ENCODE measurements around the gene SCART1. TPM values are rescaled to one million over a fixed set of nuclear protein-coding genes. Genes with fewer than 3 reads are reported as not detected.
"Not testable (repeated sequence)": the region's sequence is repeated elsewhere in the genome, so short reads cannot be mapped to it uniquely, and the experiment has no call there.

SCART1 gene
- polyA plus RNA-seq, 4 donors = 1.1 to 2.8 (median 1.7) TPM

DNA sequence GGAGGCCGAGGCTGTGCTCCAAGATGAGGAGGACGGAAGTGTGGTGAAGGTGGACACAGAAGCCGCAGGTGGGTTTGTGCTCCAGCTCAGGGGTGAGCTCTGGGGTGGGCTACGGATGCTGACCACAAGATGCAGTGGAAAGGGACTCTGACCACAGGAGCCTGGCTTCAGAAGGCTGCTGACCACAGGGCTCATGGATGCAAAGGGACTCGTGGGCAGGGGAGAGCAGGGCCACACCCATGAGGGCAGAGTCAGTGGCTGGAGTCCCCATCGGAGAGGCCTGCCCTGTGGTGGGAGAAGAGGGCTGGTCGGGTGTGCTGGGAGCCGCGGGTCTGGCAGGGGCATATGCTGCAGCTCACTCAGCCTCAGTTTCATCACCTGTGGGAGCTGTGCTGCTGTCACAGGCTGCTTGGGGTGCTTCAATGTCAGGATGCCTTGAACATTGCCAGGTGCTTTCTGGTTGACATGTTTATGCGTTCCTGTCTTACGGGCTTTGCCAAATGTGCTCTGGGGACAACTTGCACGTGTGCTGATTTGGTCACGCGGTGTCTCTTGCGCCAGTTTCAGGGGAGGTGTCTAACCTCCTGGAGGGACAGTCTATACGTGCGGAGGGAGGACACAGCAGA, 13.7 kb downstream of the SCART1 start:
- DNase-seq (ENCODE audit: low read depth in 4 of 4, low spot score in 3 of 4) = no peak

DNA sequence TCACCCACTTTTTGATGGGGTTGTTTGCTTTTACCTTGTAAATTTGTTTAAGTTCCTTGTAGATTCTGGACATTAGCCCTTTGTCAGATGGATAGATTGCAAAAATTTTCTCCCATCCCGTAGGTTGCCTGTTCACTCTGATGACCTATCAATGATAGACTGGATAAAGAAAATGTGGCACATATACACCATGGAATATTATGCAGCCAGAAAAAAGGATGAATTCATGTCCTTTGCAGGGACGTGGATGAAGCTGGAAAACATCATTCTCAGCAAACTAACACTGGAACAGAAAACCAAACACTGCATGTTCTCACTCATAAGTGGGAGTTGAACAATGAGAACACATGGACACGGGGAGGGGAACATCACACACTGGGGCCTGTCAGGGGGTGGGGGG, 15.5 kb downstream of the SCART1 start:
- not testable (repeated sequence) for DNase-seq (ENCODE audit: low read depth in 4 of 4, low spot score in 3 of 4)

DNA sequence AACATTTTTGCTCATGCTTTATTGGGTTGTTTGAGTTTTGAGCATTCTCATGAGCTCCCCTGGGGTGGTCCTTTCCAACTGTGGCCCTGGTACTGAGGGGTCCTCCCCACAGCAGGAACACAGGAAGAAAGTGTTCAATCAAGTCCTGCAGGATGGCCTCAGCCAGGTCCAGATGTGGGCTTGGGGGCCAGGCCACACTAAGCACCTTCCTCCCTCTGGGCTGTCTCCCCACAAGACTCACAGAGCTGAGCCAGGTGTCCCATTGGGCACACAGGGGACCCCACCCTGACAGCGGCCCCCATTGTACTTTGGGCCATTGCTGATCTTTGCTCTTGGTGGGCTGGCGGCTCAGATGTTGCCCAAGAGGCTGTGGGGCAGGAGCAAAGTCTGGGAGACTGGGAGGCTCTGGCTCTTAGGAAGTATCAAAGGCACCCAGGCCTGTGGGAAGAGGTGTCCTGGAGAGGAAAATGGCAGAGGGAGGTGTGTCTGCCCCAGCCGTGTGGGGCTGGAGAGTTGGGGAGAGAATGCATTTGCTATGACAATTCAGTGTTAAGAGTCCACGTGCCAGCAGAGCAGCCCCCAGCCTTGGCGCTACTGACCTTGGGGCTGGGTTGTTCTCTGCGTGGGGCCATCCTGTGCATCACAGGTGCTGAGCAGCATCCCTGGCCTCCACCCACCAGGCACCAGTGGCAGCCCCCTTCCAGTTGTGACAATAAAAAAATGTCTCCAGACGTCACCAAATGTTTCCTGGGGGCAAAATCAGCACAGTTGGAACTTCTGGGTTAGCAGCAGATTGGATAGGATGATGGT, 17.8 kb downstream of the SCART1 start:
- DNase-seq (ENCODE audit: low read depth in 4 of 4, low spot score in 3 of 4) = no peak

DNA sequence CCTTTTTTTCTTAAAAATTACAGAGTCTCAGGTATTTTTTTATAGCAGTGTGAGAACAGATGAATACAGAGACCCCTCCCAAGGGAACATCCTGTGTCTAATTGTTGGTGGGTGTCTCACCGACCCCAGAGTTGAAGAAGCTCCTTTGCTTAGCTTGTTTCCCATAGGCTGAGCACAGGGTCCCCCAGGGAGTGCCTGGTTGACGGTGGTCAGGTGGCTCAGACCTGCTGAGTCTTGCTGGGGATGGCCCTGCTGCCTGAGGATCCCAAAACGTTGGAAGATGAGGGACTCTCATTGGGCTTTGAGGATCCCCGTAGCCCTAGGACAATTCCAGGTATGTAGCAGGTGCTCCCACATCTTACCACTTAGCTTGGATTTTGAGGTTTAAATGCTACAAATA, 19.5 kb downstream of the SCART1 start:
- no peak for DNase-seq (ENCODE audit: low read depth in 4 of 4, low spot score in 3 of 4)

DNA sequence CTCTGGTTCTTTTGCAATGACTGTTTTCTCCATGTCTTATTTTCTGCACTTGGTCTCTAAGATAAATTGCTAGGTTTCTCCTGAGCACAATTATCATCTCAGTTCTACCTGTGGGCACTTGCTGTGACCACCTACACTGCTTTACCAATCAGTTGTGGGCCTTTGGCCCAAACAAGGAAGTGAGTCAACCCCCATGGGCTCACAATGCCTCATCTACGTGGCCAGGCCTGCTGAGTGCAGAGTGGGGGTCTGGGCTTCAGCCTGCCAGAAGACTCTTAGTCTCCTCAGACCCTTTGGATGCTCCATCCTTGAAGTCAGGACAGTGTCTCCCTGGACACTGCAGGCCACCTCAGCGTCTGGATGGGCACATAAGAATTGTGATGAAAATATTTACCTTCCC, 20.3 kb downstream of the SCART1 start:
- no peak for DNase-seq (ENCODE audit: low read depth in 4 of 4, low spot score in 3 of 4)

DNA sequence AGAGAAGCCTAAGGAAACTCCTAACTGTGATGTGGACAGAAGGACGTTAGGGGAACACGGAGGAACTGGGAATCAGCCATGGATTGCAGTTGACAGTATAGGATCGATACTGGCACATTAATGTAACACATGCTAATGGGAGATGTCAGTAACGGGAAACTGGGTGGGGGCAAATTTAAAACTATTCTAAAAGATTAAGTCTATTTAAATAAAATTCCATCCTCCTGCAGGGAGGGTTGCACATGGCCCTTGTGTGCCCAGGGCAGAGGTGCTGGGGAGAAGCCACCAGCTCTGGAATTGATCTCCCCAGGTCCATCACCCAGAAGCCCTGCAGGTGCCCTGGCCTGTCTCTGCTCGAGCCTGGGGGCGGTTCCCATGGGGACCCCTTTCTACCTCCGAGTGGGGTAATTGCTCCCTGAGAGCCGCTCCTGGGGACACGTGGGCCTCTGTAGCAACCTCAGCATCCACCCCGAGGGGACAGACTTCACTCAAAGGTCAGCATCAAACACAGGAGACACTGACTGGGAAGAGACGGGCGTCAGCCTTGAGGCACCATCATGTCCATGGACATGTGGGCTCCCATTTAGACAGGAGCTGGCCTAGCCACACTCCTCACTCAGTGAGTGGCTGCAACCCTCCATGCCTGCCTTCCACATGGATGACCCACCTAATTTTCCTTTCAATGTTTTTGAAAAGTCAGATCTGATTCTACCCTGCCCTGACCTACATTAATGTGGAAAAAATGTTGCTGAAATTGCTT, 21.1 kb downstream of the SCART1 start:
- no peak for DNase-seq (ENCODE audit: low read depth in 4 of 4, low spot score in 3 of 4)

DNA sequence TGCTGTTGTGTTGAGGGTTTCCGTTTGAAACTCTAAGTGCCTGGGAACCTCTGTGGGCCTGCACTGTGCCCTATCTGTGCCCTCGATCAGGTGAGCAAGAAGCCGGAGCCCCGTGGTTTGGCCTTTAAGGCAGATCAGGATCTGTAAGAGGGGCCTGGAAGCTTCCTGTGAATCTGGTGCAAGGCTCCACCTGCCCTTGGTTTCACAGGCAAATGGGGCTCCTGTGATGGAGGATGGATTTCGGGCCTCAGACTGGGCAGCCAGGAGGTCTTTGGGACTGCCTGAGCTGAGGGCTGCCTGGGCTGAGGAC, 21.6 kb downstream of the SCART1 start:
- no peak for DNase-seq (ENCODE audit: low read depth in 4 of 4, low spot score in 3 of 4)

DNA sequence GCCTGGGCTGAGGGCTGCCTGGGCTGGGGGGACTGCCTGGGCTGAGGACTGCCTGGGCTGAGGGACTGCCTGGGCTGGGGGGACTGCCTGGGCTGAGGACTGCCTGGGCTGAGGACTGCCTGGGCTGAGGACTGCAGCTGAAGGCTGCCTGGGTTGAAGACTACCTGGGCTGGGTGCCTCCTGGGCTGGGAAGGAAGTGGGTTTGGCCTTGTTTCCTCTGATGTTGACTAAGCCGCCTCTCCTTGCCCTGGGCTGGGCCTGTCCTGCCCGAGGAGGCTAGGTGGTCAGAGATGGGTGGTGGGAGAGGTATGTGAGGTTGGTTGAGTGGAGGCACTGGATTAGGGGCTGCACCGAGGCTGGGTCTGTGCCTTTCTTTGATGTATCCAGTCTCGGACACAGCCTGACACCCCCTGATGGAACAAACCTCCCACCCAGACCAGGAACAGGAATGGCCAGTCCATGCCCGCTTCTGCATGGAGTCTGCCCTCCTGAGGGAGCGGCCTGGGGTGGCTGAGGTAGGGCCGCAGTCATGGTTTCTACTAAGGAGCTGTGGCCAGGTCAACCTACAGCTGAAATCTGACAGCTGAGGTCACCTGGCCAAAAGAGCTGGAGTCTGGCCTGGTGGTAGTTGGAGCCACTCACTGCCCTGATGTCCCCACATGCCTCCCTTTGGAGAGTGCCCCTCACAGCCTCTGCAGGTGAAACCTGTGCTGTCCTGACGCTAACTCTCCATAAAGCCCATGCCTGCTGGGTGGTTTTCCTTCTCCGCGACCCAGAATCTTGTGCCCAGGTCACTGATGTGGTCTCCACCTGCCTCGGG, 22.3 kb downstream of the SCART1 start:
- no peak for DNase-seq (ENCODE audit: low read depth in 4 of 4, low spot score in 3 of 4)

DNA sequence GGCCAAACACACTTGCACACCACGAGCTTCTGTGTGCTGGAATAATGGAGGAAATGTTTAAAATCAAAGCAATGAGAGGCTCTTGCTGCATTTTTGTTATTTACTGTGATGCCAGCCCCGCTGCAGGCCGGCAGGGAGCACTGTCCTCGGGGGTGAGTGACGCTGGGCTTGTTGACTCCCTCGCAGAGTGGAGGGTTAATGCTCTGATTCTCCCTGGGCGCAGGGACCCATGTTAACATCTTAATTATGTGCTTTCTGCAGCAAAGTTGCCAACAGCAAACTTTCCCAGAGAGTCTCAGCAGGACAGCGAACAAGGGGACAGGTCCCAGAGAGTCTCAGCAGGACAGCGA, 22.9 kb downstream of the SCART1 start:
- DNase-seq (ENCODE audit: low read depth in 4 of 4, low spot score in 3 of 4) = no peak

DNA sequence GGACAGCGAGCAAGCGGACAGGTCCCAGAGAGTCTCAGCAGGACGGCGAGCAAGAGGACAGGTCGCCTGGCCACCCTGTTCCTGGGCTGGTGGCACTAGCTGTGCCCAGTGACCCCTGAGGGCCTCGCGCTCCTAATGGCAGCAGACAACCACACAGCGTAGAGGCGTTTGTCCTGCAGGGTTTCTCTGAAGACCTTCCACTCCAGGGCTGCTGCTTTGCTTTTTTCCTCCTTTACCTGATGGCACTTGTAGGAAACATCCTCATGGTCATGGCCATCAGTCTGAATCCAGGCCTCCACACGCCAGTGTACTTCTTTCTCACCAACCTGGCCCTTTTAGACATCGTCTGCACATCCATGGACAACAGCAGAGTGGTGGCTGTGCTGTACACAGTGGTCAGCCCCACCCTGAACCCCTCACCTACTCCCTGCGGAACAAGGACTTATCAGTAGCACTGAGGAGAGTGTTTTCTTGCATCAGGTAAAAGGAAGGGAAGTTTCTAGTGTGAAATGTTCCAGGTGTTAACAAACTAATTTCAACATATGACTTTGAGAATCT, 27.4 kb downstream of the SCART1 start:
- no peak for DNase-seq (ENCODE audit: low read depth in 4 of 4, low spot score in 3 of 4)

DNA sequence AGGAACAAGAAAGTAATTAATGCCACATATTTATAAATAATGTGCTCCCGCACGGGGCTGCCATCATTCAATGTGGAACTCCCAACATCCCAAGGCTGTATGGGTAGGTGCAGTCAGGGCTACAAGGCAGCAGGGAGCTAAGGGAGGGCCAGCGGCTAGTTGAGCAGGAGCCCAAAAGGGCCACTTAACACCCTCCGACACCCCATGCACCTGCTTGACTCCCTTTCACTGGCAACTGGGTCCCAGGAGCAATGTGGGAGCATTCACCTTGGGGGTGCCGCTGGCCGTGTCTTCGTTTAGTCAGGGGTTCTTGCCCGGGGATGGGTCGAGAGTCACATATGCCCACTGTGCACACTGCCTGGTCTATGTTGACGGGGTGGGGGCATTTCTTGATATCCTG, 27.9 kb downstream of the SCART1 start:
- no peak for DNase-seq (ENCODE audit: low read depth in 4 of 4, low spot score in 3 of 4)

DNA sequence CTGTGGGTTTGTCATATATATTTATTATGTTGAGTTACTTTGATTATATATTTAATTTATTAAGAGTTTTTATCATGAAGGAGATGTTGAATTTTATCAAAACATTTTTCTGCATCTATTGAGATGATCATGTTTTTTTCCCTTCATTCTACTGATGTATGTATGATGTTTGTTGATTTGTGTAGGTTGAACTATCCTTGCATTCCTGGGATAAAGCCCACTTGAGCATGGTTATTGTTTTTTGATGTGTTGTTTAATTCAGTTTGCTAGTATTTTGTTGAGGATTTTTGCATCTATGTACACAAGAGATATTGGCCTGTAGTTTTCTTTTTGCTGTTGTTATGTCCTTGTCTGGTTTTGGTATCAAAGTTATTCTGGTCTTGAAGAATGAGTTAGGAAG, 31.1 kb downstream of the SCART1 start:
- DNase-seq (ENCODE audit: low read depth in 4 of 4, low spot score in 3 of 4) = no peak

DNA sequence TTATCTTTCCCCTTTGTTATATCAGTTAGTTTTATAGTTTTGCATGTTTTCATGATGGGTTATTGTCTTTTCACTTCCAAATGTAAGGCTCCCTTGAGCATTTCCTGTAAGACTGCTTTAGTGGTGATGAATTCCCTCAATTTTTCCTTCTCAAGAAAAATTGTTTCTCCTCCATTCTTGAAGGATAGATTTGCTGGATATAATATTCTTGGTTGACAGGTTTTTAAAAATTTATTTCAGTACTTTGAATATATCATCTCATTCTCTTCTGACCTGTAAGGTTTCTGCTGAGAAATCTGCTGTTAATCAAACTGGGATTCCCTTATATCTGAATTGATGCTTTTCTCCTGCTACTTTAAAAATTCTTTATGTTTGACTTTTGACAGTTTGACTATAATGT, 33.3 kb downstream of the SCART1 start:
- DNase-seq (ENCODE audit: low read depth in 4 of 4, low spot score in 3 of 4) = no peak

DNA sequence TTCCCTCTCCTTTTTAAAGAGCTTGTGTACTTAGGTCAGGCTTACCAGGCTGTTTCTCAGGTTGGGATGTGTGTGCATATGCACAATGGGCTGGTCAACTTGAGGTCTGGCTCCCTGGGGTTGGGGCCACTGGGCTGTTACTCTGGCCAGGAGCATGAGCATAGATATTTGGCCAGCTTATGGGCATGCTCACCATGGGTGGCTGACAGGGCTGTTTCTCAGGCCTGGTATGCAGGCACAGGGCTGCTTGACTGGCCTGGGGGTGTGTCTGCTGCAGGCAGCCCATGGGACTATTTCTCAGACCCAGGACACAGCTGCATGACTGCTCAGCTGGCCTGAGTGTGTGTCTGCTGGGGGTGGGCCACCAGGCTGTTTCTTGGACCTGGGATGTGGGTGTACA, 34.6 kb downstream of the SCART1 start:
- no peak for DNase-seq (ENCODE audit: low read depth in 4 of 4, low spot score in 3 of 4)

DNA sequence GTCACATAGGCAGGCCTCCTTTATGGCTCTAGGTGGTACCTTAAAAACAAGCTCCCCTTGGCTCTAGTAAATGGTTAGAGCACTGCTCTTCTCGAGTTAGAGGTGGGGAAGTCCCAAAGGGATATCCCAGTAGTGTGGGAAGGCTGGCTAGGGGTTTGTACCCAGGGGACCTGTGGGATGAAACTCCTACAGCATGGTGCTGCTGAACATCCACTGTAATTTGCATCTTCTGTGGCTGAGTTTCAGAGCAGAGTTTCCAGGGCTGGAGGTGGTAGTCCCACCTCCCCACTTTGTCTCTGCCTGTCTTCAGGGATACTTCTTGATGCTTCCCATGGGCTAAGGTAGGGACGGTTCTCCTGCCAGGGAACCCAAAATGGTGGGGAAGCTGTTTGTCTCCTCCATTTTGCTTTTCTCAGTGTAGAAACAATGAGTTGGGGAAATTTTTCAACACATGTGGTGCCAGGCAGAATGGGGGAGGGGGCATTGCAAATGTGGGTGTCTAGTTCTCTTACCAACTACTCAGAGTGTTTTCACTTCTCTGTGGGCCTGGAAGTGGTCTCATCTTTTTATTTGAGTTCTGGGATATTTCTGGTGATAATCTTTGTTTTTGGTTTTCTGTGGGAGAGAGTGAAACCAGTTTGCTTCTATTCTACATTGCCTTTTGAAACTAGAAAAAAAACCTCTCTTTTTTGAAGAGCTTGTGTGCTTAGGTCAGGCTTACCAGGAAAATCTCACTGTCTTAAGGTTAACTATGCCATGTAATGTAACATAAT, 36.3 kb downstream of the SCART1 start:
- no peak for DNase-seq (ENCODE audit: low read depth in 4 of 4, low spot score in 3 of 4)

DNA sequence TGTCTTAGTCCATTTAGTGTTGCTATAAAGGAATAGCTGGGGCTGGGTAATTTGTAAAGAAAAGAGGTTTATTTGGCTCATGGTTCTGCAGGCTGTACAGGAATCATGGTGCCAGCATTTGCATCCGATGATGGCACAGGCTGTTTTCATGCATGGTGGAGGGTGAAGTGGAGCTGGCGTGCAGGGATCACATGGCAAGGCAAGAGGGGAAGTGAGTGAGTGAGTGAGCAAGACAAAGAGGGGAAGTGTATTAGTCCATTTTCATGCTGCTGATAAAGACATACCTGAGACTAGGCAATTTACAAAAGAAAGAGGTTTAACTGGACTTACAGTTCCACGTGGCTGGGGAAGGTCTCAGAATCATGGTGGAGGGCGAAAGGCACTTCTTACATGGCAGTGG, 39.8 kb downstream of the SCART1 start:
- DNase-seq (ENCODE audit: low read depth in 4 of 4, low spot score in 3 of 4) = not testable (repeated sequence)

DNA sequence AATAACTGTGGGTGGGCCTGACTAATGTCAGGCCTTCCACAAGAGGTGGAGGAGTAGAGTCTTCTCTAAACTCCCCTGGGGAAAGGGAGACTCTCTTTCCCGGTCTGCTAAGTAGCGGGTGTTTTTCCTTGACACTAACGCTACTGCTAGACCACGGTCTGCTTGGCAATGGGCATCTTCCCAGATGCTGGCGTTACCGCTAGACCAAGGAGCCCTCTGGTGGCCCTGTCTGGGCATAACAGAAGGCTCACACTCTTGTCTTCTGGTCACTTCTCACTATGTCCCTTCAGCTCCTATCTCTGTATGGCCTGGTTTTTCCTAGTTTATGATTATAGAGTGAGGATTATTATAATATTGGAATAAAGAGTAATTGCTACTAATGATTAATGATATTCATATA, 43.6 kb downstream of the SCART1 start:
- not testable (repeated sequence) for DNase-seq (ENCODE audit: low read depth in 4 of 4, low spot score in 3 of 4)

DNA sequence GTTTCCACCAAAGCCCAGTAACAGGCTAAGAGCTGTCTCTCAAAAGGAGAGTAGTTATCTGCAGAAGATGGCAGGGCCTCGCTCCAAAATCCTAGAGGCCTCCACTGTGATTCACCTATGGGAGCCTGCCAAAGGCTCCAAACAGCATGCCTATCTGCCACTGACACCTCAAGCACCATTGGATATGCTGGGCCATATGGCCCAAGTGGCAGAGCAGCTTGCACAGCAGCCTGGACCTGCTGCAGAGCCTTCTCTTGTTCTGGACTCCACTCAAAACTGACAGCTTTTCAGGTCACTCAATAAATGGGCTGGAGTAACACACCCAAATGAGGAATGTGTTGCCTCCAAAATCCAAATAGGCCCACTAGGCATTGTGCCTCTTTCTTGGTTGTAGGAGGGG, 45.4 kb downstream of the SCART1 start:
- DNase-seq (ENCODE audit: low read depth in 4 of 4, low spot score in 3 of 4) = not testable (repeated sequence)

DNA sequence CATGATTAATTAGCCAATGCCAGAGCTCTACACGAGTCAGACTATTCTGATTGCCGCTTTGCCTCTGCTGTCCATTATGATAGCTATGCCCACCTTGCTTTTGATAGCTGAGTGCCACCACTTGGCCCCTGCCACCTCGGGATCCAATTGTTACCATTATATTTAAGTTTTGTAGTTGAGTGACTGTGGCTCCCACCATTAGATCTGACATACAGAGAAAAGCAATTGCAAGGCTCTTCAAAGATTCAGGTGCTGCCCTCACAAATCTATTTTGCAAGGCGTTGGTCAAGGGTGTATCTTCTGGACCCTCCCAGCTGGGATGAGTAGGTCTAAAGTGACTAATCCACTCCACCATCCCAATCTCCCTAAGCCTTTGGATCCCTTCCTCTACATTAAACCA, 47.2 kb downstream of the SCART1 start:
- DNase-seq (ENCODE audit: low read depth in 4 of 4, low spot score in 3 of 4) = not testable (repeated sequence)

DNA sequence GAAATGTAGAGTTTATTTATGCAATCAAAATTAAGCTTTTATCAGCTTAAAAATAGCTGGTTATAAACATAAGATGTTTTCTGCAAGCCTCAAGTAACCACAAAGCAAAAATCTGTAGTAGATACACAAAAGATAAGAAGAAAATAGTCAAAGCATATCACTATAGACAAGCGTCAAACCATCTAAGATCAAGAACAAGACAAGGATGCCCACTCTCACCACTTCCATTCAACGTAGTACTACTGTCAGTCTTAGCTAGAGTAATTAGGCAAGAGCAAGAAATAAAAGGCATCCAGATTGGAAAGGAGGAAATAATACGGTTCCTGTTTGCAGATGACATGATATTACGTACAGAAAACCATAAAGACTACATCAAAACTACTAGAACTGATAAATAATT, 56.0 kb downstream of the SCART1 start:
- DNase-seq (ENCODE audit: low read depth in 4 of 4, low spot score in 3 of 4) = no peak

All from right renal pelvis (tissue), 4 donors.